Activated effector memory CD4-positive, alpha-beta T cell treated with anti-CD3 and anti-CD28 coated beads, Interleukin-2, amount 50 U/mL, for 16 hours (primary cell): Measurements from ENCODE around the gene CTNNBL1.
"Not testable (repeated sequence)": the region's sequence is repeated elsewhere in the genome, so short reads cannot be mapped to it uniquely, and the experiment has no call there.

ENCODE experiments used
- DNase-seq: peaks from one replicate; pipeline ENCODE4 v3.0.0-alpha.2; 2020

The CTNNBL1 gene

DNA sequence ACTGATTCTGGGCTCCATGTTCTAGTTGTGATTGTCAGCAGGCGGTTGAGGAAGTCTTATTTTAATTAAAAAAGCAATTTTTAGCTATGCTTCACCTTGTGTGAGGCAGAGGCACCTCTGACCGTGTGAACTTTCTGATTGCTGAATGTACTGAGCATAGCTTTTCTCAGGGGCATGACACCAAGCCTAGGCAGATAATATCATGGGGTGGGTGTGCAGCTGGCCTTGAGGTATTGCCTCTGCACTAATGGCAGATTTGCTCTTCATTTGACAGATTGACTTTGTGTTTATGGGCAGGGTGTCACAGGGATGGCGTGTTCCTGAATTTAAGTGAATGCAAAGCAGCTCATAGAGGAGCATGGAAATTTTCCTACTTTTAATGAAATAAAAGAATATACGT, 19.6 kb downstream of the CTNNBL1 start:
- no peak for DNase-seq

GRCh38 chr20:37714978-37715672, 21.3 kb downstream of the CTNNBL1 start:
- no peak for DNase-seq

- no peak for DNase-seq
Measured at GRCh38 chr20:37721751-37722150, 27.9 kb downstream of the CTNNBL1 start.

- DNase-seq: not testable (repeated sequence)
Measured at GRCh38 chr20:37722312-37722711, 28.5 kb downstream of the CTNNBL1 start.

GRCh38 chr20:37723668-37724067, 29.8 kb downstream of the CTNNBL1 start:
- no peak for DNase-seq

GRCh38 chr20:37725165-37725564, 31.3 kb downstream of the CTNNBL1 start:
- DNase-seq: no peak

- no peak for DNase-seq
Measured at GRCh38 chr20:37725855-37726254, 32.0 kb downstream of the CTNNBL1 start.

DNA sequence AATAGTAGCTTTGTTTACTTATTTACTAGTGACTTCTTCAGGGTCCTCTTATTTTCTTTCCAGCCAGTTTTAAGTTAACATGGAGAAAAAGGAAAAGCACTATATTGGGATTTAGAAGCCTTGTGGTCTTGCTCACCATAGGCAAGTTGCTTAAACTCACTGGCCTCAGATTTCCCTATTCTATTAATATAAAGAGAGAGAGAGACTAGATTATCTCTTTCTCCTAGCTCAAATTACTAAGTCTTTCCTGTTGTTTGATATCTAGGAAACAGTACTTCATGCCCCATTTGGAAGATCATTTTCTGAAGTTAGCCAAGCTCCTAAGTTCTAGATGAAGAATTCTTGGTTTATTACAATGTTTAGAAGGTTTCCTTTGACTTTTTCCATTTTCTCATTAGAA, 32.5 kb downstream of the CTNNBL1 start:
- no peak for DNase-seq

GRCh38 chr20:37726971-37727956, 33.4 kb downstream of the CTNNBL1 start:
- no peak for DNase-seq

- DNase-seq: no peak
Measured at GRCh38 chr20:37727957-37728634, 34.3 kb downstream of the CTNNBL1 start.

DNA sequence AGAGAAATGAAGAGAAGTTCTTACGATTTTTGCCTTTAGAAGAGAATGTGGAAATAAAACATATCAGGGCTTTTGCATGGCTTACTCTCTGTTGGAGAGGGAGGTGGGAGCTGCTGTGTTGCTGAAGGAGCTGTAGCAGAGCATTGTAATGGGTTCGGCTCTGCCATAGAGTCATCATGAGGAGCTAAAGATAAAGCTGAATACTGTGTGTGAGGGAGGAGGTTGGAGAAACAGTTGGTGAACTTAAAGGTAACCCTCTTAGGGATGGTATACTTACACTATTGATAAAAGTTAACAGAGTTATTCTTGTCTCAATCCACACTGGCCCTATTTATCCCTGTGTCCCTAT, 34.8 kb downstream of the CTNNBL1 start:
- no peak for DNase-seq

DNA sequence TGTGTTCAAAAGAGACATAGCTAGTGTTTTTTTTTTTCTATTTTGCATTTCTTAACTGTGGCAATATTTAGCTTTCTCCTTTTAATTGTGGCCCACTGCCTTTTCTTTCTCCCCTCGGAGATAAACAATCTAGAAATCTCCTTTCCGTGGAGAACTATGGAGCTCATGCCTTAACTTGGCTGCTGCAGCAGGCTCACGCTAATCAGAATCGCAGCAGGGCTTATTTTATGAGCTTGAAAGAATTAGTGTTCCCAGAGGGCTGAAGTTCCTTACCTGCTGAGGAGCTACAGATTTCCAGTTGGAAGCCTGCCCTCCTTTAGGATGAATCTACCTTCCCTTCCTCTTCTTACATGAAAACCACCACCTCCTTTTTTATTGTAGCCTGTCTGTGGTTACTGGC, 35.6 kb downstream of the CTNNBL1 start:
- DNase-seq: no peak

DNA sequence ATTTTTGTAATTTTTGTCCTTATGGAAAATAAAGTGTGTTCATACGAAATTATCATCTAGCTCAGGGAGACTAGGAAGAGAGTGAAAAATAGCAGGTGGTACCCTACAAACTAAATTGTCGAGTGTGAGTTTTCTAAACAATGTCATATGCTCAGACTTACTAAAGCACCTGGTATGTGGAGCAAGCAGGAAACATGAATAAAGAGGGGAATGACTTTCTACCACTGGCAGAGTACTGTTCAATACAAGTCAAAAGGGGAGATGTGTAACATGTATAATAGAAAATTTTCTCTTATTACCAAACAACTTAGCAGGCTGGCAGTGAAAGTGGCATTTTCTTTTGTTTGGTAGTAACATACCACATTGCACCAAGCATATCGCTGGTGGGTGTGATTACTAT, 36.1 kb downstream of the CTNNBL1 start:
- DNase-seq: no peak

DNA sequence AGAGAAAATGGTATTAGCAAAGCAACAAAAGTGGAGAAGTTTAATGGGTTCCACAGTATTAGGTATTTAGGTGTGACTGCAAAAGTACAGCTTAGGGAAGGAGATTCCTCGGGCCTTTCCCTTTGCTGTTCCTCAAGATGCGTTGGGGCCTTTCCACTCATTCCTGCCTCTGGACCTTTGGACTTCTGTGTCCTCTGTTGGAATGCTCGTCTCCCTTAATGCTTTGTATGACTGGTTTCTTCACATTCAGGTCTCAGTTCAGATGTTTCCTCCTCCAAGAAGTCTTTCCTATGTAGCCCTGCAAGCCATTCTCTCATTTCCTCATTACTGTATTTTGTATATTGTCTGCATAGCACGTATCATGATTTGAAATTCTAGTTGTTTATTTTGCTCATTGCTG, 39.6 kb downstream of the CTNNBL1 start:
- no peak for DNase-seq

- DNase-seq: no peak
Measured at GRCh38 chr20:37734228-37734985, 40.6 kb downstream of the CTNNBL1 start.

GRCh38 chr20:37735541-37735940, 41.7 kb downstream of the CTNNBL1 start:
- no peak for DNase-seq

DNA sequence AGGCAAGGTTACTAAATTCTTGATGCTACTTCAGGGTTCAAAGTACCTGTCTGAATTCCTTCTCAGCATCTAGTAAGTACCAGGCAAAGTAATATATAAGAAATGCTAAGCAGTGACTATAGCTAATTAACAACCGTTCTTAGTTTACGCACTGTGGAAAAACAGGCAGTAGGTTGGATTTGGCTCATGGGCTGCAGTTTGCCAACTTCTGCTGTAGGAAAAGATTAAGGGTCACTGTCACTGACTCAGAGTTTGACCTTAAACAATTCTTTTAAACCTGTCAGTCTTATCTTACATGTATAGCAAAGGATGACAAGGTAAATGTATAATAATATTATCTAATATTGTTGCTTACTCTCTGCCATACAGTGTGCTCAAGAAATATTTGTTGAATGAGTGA, 42.3 kb downstream of the CTNNBL1 start:
- DNase-seq: no peak

DNA sequence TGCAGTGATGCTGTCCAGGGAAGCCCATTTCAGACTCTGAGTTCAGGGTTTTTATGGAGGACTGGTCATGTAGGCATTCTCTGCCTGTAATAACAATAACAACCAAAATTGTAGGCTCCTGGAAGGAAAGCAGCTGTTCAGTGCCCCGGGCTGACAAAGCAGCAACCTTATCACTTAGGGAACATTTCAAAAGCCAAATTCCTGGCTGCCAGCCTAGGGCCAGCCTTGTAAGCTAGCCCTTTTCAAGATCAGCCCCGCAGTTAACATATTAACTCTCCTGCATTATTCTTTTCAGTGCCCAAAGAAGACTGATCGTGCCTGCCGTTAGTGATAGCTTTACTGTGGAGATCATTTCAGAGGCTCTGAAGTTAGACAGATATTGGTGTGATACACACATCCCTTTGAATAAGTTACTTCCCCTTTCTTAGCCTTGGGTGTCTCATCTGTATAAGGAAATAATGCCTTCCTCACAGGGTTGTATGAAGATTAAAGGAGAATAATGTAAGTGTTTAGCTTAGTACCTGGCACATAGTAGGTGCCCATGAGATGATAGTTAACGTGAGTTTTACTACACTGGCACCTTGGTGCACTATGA, 44.1 kb downstream of the CTNNBL1 start:
- no peak for DNase-seq

GRCh38 chr20:37741055-37741454, 47.2 kb downstream of the CTNNBL1 start:
- DNase-seq: no peak

DNA sequence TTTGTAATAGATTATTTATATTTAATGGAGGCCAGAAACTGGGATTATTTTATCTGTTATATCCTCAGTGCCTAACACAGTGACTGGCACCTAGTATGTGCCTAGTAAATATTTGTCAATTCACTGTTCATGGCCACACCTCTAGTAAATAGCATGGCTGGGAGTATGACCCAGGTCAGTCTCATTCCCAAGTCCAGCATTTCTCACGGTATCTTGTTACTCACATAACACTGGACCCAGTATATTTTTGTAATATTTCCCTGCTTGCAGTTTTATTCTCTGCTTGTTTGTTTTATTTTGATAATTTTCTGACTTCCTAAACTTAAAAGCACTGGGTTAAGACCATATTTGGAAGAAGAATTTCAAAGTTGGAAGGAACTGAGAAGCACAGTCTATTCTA, 47.7 kb downstream of the CTNNBL1 start:
- no peak for DNase-seq

GRCh38 chr20:37742131-37742530, 48.3 kb downstream of the CTNNBL1 start:
- DNase-seq: no peak

DNA sequence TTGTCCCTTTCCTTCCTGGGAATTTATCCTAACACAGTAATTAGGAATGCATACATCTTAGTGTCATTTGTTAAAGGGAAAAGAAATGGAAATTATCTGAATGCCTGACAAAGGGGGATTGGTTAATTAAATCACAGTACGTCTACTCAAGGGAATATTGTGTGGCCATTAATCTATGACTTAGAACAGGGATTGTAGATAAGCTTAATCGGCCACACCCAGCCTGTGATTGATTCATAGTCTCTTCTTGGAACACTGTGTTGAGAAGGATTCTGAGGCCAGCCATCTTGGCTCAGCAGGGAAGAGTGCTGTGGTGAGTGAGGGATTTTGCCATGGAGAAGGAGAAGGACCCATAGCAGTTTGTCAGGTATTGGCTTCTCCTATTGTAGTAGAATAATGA, 50.5 kb downstream of the CTNNBL1 start:
- no peak for DNase-seq

DNA sequence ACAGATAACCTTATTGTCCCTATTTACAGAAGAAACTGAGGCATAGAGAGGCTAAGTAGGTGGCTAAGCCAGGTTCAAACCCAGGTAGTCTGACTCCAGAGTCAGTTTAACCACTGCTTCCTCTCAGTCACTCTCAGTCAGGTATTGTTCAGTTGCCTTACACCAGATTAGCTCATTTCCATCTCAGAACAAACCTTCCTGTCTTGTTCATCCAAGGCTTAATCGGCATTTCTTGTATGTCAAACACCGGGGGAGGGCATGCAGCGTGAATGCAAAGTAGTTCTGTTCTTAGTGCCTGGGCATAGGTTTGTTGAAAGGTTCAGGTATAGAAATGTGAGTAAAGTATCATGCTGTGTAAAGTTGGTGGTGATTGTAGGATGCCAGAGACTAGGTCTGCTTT, 51.7 kb downstream of the CTNNBL1 start:
- DNase-seq: peak; percentile 64
